GM15510 (cell line): Measurements from ENCODE around the gene SOS2.

Experiments
- POLR2A ChIP-seq: IDR thresholded peaks from 3 replicates; pipeline ENCODE4 v1.6.1; 2011; ENCODE audit warnings: borderline replicate concordance; ENCODE audit not compliant: insufficient read length; ENCODE audit errors: extremely low read depth

Gene SOS2

GRCh38 chr14:50110323-50111037 lies 120.9 kb downstream of the SOS2 start:
- TF ChIP-seq POLR2A, result no peak

GRCh38 chr14:50109342-50109741 lies 122.0 kb downstream of the SOS2 start:
- TF ChIP-seq POLR2A, result no peak

GRCh38 chr14:50107850-50108249 lies 123.5 kb downstream of the SOS2 start:
- TF ChIP-seq POLR2A, result no peak

GRCh38 chr14:50106178-50106577 lies 125.2 kb downstream of the SOS2 start:
- TF ChIP-seq POLR2A, result no peak

GRCh38 chr14:50103558-50103957 lies 127.8 kb downstream of the SOS2 start:
- no peak for TF ChIP-seq POLR2A

- TF ChIP-seq POLR2A, result no peak
These were observed 130.0 kb downstream of the SOS2 start for GRCh38 chr14:50101417-50101816.

GRCh38 chr14:50100805-50101204 lies 130.6 kb downstream of the SOS2 start:
- TF ChIP-seq POLR2A, result no peak

- TF ChIP-seq POLR2A, result no peak
These were observed 132.0 kb downstream of the SOS2 start for GRCh38 chr14:50099335-50099734.

- TF ChIP-seq POLR2A, result no peak
These were observed 135.5 kb downstream of the SOS2 start for GRCh38 chr14:50095895-50096294.

GRCh38 chr14:50094056-50094755 lies 137.2 kb downstream of the SOS2 start:
- TF ChIP-seq POLR2A, result no peak

GRCh38 chr14:50093496-50093895 lies 137.9 kb downstream of the SOS2 start:
- no peak for TF ChIP-seq POLR2A

GRCh38 chr14:50092006-50092555 lies 139.3 kb downstream of the SOS2 start:
- no peak for TF ChIP-seq POLR2A

GRCh38 chr14:50091240-50091913 lies 140.0 kb downstream of the SOS2 start:
- no peak for TF ChIP-seq POLR2A

- TF ChIP-seq POLR2A, result no peak
These were observed 142.2 kb downstream of the SOS2 start for GRCh38 chr14:50089208-50089607.

GRCh38 chr14:50088731-50089130 lies 142.6 kb downstream of the SOS2 start:
- no peak for TF ChIP-seq POLR2A
